Measurements from ENCODE around the gene NAA10.

Gene NAA10

DNA sequence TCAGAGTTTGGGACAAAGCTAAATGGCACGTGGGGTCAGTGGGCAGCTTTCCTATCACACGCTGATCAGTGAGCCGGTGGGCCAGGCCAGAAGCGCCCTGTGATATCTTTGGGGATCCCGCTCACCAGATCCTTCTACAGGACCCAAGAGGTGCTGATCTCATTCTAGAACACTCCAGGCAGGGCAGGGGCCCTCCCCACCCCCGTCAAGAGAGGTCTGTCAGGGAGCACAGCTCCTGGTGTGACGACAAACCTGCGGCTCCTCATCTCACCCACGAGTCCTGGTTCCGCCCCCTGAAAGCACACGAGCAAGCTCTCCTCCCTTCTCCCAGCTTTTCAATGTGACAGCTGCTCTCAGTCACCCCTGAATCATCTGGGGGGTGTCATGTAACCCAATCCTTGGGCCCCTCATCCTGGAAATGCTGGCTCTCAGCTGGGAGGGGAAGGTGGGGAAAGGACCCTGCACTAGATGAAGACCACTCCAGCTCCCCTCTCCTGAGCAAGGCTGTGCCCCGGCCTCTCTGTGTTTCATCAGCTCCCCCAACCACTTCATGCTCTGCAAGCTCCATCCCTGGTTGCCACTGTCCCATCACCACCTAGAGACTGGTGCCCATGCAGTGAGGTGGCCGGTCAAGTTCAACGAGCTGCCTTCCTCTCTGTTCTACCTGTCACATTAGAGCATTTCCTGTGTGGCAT, 32.2 kb upstream of the NAA10 start:
- no peak for DNase-seq (ENCODE audit: low read depth)

DNA sequence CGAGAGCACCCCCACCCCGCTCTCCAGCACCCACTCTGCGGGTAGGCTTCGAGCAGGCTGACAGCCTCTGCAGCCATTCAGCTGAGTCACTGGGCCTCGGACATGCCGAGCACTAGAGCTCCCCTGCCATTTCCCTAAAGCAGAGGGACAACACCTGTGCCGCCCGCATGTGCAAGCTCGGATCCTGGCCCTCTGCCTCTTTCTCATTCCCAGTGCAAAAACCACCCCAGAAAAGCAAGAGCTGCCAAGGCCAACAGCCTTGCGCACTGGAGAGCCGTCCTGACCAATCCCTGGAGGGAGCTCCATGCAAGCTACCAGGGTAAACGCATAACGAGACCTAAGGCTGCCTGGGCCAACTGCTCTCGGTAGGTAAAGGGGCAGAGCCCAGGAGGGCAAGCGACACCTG, 31.4 kb upstream of the NAA10 start:
- DNase-seq (ENCODE audit: low read depth) = no peak

DNA sequence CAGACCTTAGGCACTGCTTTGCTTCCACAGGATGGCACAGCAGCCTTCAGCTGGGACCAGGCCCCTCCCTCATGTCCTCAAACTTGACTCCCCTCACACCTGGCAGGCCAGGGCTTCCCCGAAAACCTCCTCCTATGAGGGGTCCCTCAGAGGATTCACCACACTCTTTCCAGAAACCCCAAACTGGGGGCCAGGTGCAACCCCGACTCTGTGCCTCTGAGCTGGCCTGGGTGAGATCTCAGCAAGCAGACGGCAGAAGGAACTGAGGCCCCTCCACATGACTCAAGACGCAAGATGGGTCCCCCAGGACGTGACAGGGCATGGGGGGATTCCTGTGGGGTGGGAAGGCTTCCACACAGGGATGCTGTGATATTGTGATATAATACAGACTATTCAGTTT, 30.6 kb upstream of the NAA10 start:
- DNase-seq (ENCODE audit: low read depth) = no peak

GRCh38 chrX:153964105-153964504, 29.3 kb upstream of the NAA10 start:
- no peak for DNase-seq (ENCODE audit: low read depth)

DNA sequence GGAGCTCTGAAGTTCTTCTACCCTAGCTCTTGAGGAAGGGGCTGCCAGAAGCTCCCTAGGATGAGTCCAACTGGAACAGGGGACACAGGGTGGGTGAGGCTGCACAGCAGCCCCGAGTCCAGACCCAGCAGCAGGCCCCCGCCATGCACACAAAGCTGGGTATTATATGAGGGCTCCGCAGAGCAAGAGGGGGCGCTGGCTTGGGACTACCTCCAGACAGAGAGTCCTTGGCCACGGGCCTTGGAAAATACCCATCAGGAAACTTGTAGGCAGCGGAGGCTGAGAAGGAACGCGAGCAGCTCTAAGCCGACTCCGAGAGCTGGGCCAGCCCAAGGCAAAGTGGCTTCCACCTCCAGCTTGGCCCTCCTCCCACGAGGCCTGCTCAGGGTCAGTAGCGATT, 28.7 kb upstream of the NAA10 start:
- DNase-seq (ENCODE audit: low read depth) = no peak

DNA sequence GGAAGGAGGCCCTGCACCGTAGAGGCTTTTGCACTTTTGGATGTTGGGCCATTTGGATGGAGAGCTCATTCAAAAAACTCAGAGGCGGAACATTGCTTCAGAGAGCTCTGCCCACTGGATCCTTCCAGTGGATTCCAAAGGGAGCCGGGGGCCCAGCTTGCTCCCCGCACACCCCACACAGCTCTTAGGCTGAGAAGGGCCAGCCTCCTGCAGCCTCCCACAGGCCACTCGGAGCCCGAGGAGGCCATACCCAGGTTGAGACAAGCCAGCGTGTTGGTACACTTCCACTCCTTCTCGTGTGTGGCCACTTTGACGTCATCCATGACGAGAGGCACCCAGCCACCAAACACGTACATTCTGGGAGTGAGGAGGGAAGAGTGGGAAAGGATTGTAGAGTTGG, 26.5 kb upstream of the NAA10 start:
- no peak for DNase-seq (ENCODE audit: low read depth)

GRCh38 chrX:153960786-153961185, 25.9 kb upstream of the NAA10 start:
- DNase-seq (ENCODE audit: low read depth) = no peak

DNA sequence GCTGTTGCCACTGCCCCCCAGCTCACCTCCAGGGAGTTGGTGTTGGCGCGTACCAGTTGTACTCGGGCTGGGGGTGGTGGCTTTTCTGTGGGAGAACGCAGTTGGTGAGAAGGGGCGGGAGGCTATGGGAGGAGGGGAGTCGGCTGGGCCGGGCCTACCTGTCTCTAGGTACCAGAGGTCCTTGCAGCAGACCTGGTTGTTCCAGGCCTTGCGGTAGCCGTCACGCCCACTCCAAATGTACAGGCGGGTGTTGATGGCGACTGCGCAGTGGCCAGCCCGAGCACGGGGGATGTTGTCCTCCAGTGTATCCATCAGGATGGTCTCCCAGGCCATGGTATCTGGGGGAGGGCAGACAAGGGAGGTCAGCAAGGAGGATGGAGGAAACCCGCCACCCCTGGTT, 25.2 kb upstream of the NAA10 start:
- DNase-seq (ENCODE audit: low read depth) = no peak

DNA sequence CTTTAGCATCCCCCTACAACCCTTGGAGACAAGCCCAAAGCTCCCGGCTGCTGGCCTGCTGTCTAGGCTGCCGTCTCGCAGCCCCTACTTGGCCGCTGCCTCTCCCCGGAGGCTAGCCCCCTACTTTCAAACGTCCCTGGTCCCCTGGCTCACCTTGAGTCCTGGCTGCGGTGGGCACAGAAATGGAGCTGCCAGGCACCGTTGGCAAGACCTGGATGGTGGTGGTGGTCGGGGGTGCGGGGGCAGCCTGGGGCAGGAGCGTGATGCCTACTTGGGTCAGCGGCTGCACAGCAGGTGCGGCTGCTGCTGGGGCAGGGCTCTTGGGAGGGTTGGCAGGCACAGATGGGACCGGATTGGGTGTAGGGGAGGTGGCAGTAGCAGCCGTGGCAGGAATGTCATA, 24.8 kb upstream of the NAA10 start:
- no peak for DNase-seq (ENCODE audit: low read depth)

DNA sequence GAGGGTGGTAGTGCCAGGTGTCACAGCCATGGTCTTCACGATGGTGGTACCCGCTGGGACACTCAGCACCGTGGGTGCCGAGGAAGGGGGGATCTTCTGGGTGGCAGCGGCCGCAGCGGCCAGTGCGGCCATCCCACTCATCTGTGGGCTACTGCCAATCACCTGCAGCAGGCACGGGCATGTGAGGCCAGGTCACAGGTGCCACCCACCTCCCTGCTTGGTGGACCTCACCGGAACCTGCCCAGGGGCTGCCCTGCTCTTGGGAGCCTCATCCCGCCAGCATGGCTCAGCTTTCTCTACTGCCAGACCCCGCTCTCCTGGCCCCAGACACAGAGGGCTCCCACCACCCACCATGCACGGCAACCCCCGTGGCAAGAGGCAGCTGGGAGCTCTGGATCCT, 23.8 kb upstream of the NAA10 start:
- DNase-seq (ENCODE audit: low read depth) = no peak

DNA sequence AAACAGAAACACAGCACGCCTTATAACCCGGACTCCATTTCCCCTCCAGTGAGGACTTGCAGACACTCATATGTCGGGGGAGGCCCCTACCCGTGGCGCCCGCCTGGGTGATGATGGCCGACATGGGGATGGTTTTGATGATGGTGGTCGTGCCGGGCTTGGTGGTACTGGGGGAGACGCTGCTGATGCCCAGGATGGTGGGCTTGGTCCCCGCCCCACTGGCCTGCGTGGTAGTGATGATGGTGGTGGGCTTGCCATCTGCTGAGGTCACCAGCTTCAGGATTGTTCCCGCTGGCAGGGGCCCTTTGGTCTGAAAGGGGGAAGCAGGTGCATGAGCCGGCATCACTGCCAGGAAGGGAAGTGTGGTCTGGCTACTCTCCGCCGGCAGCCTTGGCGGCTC, 22.4 kb upstream of the NAA10 start:
- no peak for DNase-seq (ENCODE audit: low read depth)

- no peak for DNase-seq (ENCODE audit: low read depth)
Observed at GRCh38 chrX:153956044-153956907, 21.4 kb upstream of the NAA10 start.

DNA sequence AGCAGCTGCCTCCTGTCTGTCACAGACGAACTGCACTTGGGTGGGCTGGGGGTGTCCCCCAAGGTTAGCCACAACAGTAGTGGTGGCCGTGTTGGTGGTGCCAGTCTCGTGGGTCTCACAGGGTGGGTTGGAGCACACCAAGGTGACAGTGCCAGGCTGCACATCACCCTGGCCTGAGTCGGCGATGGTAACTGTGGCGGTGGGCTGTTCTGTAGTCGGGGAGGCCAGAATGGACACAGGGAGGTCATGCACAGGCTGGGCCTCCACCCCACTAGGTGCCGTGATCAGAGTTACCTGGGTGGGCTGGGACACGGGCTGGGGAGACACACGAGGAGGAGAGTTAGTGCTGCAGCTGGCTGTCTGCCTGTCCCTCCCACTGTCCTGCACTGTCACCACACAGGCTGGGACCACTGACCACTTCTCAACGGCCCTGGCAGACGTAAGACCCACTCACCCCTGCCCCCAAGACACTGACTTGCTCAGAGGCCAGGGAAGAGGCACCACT, 20.4 kb upstream of the NAA10 start:
- DNase-seq (ENCODE audit: low read depth) = no peak

DNA sequence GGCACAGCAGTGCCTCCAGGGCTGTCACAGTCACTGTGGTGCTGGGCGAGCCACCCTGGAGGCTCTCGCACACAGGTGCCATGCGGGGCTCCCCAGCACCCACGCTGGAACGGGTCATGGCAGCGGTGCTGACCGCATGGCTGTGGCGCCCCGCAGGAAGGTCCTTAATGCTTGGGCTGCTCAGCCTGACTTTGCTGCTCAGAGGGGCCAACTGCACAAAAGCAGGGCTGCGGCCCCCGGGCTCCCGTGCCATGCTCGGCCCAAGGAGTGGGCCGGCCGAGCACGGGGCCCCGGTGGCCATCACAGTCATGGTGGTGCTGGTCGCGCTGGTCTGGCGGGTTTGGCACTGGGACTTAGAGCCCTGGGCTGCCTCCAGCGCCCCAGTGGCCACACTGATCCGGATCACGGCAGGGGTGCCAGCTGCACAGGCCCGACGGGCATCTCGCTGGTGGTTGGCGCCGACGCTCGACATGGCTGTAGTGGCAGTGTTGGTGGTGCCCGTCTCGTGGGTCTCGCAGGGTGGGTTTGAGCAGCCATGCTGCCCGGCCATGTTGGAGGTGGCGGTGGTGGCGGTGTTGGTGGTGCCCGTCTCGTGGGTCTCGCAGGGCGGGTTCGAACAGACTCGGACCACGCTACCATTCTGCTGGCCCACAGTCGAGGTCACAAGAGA, 19.9 kb upstream of the NAA10 start:
- DNase-seq (ENCODE audit: low read depth) = no peak

- DNase-seq (ENCODE audit: low read depth) = no peak
Observed at GRCh38 chrX:153953892-153954557, 19.2 kb upstream of the NAA10 start.

GRCh38 chrX:153953342-153953830, 18.5 kb upstream of the NAA10 start:
- peak; percentile 76 for DNase-seq (ENCODE audit: low read depth)

- DNase-seq (ENCODE audit: low read depth) = no peak
Observed at GRCh38 chrX:153952373-153953026, 17.7 kb upstream of the NAA10 start.

GRCh38 chrX:153951683-153952372, 17.0 kb upstream of the NAA10 start:
- DNase-seq (ENCODE audit: low read depth) = no peak

GRCh38 chrX:153950127-153950526, 15.3 kb upstream of the NAA10 start:
- no peak for DNase-seq (ENCODE audit: low read depth)

GRCh38 chrX:153948847-153949805, 14.3 kb upstream of the NAA10 start:
- no peak for DNase-seq (ENCODE audit: low read depth)
